H1 (cell line): ENCODE data around the gene WWC2. TPM values are rescaled to one million over a fixed set of nuclear protein-coding genes. Genes with fewer than 3 reads are reported as not detected.

Experiments used
- CHD7 ChIP-seq: fragments of 300-600 bp; sonication (generic); IDR thresholded peaks from 2 replicates; pipeline ENCODE4 v1.7.1; 2012; ENCODE audit warnings: low read length, moderate library complexity, mild to moderate bottlenecking, inconsistent platforms; ENCODE audit not compliant: insufficient replicate concordance
- POLR2A ChIP-seq, 2 experiments: IDR thresholded peaks; 1 replicate in 1 of 2; 2 replicates in 1 of 2; pipeline ENCODE4 v1.6.1; 2011; ENCODE audit warnings: low read depth in 2 of 2, low read length in 2 of 2, mild to moderate bottlenecking in 2 of 2; ENCODE audit errors: control extremely low read depth in 1 of 2
- polyA plus RNA-seq, 7 experiments: library from polyadenylated mRNA; depleted of rRNA in 3 of 7; stranded (reverse) in 5 of 7; unstranded in 2 of 7; fragments of >200 nt in 5 of 7; fragments of 200-250 nt in 2 of 7; gene quantifications; 1 replicate in 5 of 7; 2 replicates in 1 of 7; 4 replicates in 1 of 7; pipeline versions ENCODE4 v1.2.1 to v1.2.3, GENCODE V29; 2011 to 2013; ENCODE audit warnings: missing spikeins in 2 of 7, mixed read lengths in 2 of 7
- total RNA-seq: library from RNA; stranded (reverse); fragmentation: NEBNext Ultra II Directional; extraction: Animal tissue kit (Norgen Biotek cat#: 25700); gene quantifications from 2 replicates; pipeline ENCODE4 v1.2.1, GENCODE V29; 2021

WWC2 gene
- total and polyA plus RNA-seq, 2 of the 8 experiments (the other 6 are each of a cell fraction or from before 2014, with no cell fraction given) = 17.6 to 135 TPM

- TF ChIP-seq CHD7 (no peak), POLR2A (IDR thresholded peaks at IDR 0.05; ENCODE audit: control extremely low read depth in 1 of 2, low read depth in 2 of 2, low read length in 2 of 2) (0 out of 3 replicates have a peak, but pooled peaks of 1 of the 2 experiments have one; percentile 3)
Observed at GRCh38 chr4:183264614-183265013, 165.6 kb downstream of the WWC2 start (continued).
